GM21737 (cell line): ENCODE measurements around the gene S100A16.
"Not testable (repeated sequence)": the region's sequence is repeated elsewhere in the genome, so short reads cannot be mapped to it uniquely, and the experiment has no call there.

Experiments
- ATAC-seq: cut with Tn5 transposase; IDR thresholded peaks from one replicate; pipeline ENCODE4 v1.9.1; 2021; ENCODE audit warnings: mild to moderate bottlenecking, moderate library complexity; ENCODE audit not compliant: unreplicated experiment

Gene S100A16, protein sequence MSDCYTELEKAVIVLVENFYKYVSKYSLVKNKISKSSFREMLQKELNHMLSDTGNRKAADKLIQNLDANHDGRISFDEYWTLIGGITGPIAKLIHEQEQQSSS

DNA sequence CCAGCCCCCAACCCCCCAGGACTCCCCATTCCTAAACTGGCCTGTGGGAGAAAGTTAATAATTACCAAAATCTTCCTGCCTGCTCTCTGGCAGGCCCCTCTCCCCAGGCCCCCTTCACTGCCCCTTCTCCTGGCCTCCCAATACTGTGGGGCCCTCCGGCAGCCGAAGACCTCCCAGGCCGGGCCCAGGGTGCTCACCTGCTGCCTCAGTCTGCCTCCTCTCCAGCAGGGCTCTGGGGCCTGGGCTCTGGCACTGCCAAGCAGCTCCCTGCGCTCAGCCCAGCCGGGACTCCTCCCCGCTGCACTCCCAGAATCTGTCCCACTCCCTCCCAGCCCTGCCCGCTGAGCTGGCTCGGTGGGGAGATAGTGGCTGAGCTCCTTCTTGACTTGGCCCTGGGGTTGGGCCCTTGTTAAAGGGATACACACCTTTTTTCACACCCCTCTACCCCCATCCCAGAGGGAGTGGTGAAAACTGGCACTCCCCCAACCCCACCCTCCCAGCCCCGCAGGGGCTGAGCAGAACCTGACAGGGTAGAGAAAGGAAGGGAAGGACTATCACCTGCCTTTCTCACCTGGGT lies at the start of gene S100A16:
Gene S100A16 (minus strand): TSS at position 383 of the 577 bp plus-strand sequence. CDS start 4,986 bp downstream, outside the sequence.
- no peak for ATAC-seq

DNA sequence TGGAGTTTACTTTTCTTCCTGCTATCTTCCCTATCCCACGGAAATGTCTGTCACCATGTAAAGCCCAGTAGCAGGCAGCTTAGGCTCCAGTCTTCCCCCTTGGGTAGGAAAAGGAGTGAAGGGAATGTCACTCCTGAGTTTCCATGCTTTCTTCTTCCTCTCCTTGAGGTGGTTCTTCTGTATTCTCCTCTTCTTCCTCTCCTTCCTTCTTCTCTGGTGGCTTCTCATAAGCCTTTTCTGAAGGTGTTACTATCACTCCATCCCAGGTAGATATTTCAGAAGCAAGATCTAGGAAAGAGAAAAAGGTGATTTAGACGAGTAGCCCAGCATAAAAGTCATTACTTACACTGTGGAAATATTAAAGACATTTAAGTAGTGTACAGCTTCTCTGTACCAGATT lies 49.3 kb upstream of the S100A16 start:
- no peak for ATAC-seq

DNA sequence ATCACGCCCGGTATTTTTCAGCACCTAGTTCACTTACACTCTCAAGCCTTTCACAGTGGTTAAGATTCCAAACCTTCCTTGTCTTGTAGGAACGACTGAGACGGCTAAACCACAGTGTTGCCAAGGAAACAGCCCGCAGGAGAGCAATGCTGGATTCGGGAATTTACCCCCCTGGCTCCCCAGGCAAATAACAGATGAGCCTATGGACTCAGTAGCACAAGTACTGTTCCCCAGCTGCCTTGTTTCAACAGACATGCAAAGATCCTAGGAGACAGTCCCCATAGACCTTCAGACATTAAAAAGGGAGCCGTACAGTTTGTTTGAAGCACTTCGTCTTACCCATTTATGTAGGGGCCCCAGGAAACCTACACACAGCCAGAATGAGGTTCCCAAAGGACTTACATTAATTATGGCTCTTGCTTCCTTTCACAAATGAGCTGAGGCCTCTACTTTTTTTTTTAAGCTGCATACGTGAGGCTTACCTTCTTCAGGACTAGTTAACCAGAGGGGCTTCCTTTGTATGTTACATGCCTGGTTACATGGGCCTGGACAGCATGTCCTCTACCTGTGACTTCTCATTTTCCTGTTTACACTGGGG lies 48.3 kb upstream of the S100A16 start:
- no peak for ATAC-seq

DNA sequence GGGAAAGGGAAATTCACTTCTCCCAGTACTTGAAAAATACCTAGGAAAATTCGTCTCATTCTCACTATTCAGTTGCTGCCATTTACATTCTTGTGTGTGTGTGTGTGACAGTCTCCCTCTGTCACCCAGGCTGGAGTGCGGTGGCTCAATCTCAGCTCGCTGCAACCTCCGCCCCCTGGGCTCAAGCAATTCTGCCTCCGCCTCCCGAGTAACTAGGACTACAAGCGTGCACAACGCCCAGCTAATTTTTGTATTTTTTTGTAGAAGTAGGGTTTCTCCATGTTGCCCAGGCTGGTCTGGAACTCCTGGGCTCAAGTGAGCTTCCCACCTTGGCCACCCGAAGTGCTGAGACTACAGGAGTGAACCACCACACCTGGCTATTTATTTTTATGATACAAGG lies 46.7 kb upstream of the S100A16 start:
- ATAC-seq: no peak

DNA sequence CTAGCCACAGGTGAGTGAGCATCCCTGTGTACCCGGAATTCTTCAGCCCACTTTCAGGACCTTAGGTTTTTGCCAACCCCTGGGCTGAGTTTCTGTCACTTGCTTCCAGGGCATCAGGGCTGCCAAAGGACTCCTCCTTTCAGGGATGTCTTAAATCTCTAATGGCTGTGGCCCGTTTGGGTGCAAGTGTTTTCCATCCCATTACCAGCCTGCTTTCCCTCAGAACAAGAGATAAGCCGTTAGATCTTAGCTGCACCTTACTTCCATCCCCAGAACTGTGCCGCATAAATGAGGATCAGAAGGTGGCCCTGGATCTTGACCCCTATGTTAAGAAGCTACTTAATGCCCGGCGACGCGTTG lies 46.2 kb upstream of the S100A16 start:
- no peak for ATAC-seq

DNA sequence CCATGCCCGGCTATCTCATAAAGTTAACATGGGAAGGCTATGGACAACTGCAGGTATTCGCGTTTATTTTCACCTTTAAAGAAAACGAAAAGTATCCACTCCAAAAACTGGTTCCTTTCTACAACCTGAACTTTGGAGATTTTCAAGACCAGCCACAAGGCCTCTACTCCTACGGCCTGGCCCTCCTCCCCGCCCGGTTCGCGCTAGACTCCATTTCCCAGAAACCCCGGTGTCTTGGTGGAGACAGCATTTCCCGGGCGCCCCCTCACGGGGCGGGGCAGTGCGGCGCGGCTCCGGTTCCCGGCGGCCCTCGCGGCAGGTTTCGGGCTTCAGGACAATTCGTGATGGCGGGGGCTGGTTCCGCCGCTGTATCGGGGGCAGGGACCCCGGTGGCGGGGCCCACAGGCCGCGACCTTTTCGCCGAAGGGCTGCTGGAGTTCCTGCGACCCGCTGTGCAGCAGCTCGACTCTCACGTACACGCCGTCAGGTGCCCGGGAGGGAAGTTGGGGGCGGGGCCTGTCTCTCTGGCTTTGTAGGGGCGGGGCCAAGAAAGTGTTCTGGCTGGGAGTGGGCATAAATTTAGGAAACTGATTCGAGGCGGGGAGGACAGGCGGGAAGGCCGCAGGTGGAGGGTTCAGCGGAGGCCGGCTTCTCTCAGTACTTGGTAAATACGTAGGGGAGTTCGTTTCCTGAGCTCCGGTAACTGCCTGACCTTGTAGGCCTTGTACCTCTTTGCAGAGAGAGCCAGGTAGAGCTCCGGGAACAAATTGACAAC lies 45.6 kb upstream of the S100A16 start, which contains the start of gene SNAPIN:
Gene SNAPIN (plus strand): TSS at position 304 of the 775 bp plus-strand sequence. CDS start 41 bp downstream, at position 345.
- peak; percentile 92 for ATAC-seq

DNA sequence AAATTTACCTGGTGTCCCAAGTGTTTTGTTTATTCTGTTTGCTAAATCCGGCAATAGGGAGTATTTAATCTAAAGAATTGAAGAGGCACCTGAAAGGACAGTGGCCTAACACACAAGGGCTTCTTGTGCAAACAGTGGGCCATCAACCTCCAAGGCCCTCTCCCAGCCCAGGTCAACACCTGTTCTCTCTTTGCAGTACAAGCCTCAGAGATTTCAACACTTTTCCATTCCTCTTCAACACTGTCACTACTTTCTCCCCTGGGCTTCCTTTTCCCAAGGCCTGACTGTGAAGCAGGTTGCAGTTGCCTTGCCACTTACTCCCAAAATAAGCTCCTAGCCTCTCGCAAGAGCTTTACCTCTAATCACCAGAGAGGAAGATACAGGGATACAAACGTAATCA lies 42.4 kb upstream of the S100A16 start:
- no peak for ATAC-seq

DNA sequence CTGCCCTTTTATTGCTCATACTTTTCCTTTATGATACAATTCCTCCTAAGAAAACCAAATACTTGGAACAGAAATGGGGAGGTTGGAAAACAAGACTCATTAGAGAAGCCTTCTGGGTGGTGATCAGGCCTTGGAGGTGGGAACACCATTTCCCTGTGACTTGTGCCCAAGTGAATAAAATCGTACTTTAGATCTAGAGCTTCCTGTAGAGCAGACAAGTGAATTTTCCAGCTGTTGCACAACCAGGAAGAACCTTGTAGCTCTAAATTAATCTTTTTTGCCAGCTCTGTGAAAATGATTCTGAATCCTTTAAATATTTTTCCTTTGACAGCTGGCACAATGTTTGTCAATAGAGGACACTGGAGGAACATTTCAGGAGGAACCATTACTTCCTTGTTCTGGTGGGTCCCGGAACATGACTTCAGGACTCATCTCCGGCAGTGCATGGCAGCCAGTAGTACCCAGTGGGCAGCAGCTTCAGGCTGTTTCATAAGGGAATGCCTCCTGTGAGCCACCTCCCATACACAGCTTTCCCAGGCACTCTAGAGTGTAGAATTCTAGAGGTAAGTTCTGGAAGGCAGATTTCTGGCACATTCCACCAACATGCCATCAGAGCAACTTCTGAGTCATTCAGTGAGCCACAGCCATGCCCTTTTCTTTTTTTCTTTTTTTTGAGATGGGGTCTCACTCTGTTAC lies 40.0 kb upstream of the S100A16 start:
- ATAC-seq: no peak

DNA sequence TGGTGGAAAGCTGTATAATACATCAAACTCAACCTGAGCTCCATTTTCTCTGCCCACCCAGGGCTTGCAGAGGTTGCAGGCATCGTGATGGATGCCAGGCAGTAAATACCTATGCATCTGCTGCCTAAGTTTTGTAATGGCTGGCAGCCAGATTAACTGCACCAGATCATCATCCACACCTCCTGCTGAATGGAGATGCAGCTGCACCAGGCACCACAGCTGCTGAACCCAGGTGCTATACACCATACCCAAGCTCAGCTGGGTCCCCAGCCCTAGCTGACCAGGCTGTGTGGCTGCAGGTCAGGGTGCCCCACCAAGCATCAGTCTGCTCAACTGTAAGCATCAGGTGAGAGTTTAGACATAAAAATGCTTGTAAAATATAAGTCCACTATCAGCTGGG lies 38.8 kb upstream of the S100A16 start:
- no peak for ATAC-seq

DNA sequence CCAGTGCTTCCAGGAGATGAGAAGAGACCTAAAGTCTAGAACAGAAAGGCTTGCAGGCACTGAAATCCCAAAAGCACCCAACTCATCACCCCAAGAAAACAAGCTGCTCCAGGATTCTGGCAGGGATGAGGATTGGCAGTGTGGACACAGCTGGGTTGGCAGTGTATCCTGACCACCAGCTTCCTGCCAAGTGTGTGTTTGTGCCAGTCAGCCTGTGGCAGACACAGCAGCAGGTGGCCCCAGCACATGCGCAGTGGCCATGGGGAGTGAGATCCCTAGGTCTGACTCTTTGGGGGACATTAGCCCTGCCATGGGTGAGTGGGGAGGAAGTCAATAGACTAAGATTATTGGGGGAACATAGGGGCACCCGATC lies 36.9 kb upstream of the S100A16 start:
- ATAC-seq: no peak

DNA sequence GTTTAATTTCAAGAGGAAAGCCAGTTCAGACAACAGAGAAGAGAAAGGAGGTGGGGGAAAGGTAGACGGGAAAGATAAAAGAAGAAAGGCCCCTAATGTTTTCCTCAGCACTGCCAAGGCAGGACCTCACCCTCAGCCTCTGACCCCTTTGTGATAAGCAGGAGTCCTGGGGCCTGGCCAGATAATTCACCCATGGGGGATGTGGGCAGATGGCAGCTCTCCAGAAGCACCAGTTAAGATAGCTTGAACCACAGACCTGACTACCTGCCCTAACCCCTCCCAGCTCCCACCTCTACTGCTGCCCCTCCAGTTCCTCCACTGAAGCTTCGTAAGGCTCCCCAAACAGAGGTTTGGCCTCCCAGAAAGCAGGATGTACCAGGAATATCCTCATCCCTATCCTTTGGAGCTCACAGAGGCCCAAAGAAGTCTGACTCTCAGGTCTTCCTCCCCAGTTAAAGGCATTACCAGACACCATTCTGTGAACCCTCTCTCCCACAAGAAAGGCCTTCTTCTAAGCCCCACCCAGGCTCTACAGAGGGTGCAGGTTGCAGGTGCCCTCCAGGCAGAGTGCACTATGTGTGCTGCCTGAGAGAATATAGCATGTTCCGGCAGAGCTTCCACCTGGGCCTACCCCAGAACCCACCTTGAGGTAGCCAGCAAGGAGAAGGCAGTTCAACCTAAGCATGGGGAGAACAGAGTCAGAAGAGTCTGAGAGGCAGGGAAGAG lies 36.4 kb upstream of the S100A16 start:
- ATAC-seq: no peak

DNA sequence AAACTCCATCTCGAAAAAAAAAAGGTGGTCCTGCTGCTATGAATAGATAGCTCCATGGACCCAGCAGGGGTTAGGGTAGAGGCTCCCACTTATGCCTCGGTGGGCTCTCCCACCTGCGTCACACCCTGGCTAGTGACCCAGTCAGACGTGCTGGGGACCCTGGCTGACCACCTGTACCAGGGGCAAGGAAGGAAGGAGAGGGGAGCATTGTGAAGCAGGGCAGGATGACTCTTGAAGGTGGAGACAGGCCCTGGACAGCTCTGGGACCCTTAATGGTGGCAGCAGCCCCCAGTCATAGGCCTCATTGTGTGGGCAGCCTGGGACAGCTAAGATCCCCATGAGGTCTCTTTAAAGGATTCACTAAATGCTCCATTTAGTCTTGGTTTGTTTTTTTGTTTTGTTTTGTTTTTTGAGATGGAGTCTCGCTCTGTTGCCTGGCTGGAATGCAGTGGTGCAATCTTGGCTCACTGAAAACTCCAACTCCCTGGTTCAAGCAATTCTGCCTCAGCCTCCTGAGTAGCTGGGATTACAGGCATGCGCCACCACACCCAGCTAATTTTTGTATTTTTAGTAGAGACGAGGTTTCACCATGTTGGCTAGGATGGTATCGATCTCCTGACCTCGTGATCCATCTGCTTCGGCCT lies 35.2 kb upstream of the S100A16 start:
- no peak for ATAC-seq

DNA sequence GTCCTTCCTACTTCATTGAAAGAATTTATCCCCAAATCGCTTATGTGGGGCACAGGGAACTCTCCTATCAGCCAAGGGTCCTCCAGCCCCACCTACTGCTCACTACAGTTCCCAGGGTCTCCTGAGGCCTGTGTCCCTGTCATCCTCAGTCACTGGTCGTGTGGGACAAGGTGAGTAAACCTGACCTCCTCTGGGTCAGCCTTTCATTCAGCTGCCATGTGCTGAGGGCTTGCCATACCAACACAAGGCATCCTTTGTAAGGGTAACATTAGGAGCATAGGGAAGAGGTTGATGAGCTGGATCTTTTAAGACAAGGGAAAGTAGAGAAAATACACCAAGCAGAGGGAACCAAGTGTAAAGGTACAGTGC lies 34.4 kb upstream of the S100A16 start:
- ATAC-seq: no peak

DNA sequence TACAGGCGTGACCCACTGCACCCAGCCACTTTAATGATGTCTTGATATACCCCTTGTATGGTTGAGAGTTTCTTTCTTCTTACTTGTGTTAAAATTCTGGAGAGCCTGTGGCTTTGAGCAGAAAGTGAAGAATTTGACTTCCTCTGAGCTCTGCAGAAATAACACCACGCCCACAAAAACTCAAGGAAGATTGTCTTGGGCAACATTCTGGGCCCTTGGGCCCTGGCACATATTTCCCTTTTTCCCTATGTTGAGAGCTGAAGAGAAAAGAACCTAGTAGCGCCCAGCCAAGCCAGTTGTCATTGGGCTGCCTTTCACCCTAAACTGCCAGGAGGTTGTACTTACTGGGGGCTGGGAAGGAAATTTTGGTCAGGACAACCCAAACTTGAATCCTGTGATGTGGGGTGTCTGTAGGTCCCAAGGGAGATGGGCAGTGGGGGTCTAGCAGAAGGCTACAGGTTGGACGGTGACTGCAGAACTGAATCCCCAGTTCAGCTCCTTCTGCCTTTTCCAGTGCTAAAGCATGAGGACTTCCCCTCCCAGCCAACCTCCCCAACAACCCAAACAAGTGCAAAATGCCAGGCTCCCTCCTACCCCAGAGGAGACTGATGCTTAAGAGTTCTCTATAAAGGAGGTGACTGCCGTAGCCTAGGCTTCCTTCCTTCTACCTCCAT lies 33.9 kb upstream of the S100A16 start:
- ATAC-seq: no peak

DNA sequence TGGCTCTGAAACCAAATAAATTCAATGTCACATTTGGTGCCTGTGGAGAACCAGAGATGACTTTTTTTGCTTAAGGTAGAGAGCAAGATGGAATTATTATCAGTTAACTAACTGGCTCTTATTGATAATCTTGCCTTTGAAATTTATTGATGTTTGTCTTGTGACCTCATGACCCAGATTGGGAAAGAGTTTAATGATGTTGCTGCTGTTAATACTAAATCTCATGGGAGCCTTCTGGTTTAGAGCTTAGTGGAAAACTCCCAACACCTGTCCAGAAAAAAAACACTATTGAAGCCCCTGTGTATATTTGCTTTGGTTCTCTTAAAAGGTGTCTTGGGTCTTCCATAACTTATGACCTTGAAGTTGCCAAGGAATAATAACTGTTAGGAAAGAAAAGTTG lies 30.9 kb upstream of the S100A16 start:
- no peak for ATAC-seq

DNA sequence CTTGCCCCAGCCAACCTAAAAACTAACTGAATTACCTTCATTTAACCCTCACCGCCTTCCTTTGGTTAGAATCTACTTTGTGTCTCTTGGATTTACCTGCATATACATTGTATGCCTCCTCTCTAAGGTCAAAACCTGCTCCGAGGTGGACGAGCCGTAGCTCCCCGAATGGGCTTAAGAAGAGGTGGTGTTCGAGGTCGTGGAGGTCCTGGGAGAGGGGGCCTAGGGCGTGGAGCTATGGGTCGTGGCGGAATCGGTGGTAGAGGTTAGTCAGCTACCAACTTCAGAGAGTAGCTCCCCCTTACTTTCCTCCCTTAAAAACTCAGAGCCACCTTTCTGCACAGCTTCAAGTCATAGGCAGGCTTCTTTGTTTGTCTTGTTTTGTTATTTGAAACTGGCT lies 30.2 kb upstream of the S100A16 start:
- ATAC-seq: no peak

DNA sequence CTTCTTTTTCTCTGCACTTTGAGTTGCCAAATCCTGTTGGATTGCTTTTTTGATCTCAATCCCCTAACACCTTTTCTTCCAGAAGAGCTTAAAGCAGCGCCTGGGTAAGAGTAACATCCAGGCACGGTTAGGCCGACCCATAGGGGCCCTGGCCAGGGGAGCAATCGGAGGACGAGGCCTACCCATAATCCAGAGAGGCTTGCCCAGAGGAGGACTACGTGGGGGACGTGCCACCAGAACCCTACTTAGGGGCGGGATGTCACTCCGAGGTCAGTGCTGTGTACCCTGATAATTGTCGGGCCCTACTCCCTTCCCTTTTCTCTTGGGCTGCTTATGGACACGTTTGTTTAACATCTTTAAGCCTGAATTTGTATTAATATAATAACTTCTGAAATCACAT lies 29.2 kb upstream of the S100A16 start:
- no peak for ATAC-seq

DNA sequence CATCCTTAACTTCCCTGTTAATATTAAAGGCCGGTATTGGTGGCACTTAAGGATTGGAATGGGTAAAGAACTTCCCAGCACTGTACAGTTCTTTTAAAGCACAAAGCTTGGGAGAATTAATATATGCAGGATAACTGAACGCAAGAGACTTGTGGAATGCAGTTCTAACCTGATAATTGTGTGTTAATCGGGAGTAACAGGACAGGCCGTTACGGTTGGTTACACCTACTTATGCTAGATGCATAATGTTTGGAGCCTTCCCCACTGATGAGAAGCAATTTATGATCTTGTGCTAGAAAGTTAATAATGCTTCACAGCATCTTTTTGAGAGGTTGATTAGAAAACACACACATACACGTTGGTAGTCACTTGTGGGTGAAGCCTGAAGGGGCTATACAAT lies 27.9 kb upstream of the S100A16 start:
- ATAC-seq: no peak

DNA sequence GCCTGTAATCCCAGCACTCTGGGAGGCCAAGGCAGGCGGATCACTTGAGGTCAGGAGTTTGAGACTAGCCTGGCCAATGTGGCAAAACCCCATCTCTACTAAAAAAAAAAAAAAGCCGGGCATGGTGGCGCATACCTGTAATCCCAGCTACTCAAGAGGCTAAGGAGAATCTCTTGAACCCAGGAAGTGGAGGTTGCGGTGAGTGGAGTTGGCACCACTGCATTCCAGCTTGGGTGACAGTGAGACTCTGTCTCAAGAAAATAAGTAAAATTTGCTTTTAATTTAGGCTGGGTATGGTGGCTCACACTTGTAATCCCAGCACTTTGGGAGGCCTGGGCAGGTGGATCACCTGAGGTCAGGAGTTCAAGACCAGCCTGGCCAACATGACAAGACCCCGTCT lies 27.3 kb upstream of the S100A16 start:
- not testable (repeated sequence) for ATAC-seq

DNA sequence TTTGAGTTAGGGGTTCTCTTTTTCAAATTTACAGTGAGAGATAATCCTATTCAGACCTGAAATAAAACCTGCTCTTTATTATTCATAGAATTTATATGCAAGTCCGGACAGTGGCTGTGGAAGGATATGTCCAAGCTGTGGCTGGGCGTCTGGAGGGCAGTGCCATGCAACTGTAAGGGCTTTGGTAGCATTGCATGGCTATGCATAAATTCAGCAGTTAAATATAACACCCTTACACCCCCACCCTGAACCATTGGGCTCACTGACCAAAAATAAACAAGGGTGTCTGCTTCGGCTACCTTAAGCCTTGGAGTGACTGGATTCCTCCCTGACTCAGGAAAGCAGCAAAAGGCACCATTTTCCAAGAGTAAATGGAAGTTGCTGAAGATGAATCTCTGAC lies 26.3 kb upstream of the S100A16 start:
- ATAC-seq: no peak
